NCI-H524 (cell line): ENCODE measurements around the gene MGAT3.

Experiments used
- DNase-seq, 2 experiments: peaks; one replicate each; lab custom pipeline; 2025; lab: John Stamatoyannopoulos, UW

MGAT3 gene

GRCh38 chr22:39471381-39472141 lies 14.7 kb downstream of the MGAT3 start:
- no peak for DNase-seq

DNA sequence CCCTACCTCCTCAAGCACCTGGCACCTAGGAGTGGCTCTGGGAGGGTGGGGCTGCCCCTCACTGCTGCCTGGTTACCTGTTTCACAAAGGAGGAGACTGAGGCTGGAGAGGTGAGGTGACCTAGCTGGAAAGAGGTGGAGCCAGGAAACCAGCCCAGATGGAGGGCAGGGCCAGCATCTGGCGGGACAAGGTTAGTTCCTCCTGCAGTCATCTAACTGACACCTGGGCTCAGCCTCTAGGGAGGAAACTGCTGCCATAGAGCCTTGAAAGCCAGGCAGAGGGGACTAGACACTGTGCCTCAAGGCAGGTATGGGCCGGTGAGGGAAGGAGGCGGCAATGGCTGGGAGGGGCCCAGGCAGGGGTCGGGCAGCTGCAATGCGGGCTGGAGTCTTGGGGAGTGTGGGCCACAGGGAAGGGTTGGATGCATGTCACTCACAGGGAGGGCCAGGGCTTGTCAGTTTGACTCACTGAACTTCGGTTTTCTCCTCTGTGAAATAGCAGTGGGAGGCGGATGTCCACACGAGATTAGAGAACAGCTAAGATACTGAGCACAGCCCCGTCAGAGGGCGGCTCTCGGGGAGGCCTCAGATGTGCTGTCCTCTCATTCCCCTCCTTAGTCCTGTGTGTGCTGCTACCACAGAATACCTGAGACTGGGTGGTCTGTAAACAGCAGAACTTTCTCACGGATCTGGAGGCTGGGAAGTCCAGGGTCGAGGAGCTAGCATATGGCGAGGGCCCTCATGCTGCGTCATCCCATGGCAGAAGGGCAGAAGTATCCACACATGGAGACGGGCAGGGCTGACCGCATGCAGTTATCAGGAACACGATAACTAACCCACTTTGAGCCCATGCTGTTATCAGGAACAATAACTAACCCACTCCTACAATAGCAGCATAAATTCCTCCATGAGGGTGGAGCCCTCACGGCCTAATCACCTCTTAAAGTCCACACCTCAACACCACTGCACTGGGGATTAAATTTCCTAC lies 16.1 kb downstream of the MGAT3 start:
- no peak for DNase-seq

DNA sequence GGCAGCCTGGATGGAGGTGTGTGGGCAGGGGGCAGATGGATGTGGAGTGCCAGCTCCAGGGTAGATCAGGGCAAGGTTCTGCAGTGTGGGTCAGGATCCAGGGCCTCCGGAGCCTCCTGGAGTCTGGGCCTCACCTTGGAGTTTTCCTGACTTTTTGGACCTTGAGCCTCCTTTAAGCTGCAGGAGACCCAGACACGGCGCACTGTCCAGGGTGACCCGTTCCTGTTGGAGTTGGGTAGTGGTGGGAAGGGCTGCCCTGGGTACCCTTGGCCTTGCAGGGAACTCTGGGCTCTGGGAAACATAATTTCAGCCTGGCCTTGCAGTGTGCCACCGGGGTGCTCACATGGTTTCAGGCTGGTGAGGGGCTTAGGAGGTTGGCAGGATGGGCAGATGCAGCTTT lies 17.0 kb downstream of the MGAT3 start:
- no peak for DNase-seq

GRCh38 chr22:39474351-39475111 lies 17.7 kb downstream of the MGAT3 start:
- no peak for DNase-seq

GRCh38 chr22:39475337-39475736 lies 18.5 kb downstream of the MGAT3 start:
- DNase-seq = no peak

- DNase-seq = no peak
Measured at GRCh38 chr22:39475902-39476301, 19.1 kb downstream of the MGAT3 start.

DNA sequence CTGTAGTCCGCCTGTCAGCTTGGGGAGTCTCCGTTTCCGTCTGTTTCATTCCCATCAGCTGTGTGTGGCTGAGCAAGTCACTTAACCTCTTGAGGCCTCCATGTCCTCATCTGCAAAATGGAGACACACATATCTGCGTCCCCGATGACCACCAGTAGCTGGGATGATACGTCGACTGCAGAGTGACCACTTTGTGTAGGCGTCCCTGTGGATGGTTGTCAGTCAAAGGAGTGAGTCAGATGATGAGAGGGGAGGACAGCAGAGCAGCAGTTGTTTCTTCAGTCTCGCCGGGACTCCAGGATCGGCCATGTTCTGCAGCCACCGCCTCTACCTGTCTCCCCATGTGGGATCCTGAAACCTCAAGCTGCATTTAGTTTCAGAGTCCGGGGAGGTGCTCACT lies 19.9 kb downstream of the MGAT3 start:
- DNase-seq = no peak

DNA sequence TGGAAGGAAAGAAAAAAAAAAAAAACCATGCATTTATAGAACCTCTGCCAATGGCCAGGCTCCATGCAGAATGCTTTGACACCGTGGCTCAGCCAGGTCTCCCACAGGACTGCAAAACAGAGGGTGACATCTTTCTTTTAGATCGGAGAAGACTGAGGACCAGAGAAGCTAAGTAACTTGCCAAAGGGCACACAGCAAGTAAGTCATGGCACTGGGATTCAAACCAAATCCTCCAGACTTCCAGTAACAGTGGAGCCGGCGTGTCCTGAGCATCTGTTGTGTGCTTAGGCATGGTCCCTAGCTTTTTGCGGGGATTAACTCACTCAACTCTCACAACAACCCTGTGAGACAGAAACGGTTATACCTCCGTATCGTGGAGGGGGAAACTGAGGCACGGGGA lies 20.7 kb downstream of the MGAT3 start:
- DNase-seq = no peak

DNA sequence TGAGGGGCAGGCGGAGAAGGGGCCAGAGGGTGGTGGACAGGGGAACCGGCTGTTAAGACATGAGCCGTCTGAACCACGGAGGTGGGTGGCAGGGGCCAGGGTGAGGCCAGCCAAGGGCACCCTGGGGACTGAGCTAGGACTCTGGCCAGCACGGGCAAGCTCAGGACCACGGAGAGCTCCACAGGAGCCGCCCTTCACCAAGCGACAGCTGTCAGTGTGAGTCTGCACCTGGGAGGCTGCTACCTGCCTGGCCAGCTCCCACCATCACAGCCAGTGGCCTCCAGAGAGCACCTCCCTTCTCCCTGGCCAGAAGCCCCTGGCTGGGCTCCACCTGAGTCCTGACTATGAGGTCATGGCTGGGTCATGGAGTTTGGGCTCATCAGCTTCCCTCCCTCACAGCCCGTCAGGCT lies 21.6 kb downstream of the MGAT3 start:
- DNase-seq = no peak

GRCh38 chr22:39479254-39479653 lies 22.4 kb downstream of the MGAT3 start:
- no peak for DNase-seq

GRCh38 chr22:39480557-39480956 lies 23.7 kb downstream of the MGAT3 start:
- DNase-seq = no peak

DNA sequence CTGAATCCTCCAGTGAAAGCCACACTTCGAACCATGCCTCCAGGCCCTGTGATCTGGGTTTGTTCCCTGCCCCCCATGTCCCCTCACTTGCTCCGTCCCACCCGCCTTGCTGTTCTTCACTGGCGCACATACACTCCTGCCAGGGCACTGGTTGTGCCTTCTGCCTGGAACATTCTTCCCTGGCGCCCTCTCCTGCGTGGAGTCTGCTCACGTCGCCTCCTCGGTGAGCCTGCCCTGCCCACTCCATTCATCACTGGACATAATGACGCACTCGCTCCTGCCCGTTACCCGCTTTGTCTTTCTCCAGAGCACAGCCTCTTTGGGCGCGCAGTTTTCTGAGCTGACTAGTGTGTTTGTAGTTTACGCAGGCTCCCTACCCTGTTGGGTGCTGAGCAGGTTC lies 24.2 kb downstream of the MGAT3 start:
- no peak for DNase-seq

- DNase-seq = no peak
Measured at GRCh38 chr22:39481595-39481994, 24.8 kb downstream of the MGAT3 start.

DNA sequence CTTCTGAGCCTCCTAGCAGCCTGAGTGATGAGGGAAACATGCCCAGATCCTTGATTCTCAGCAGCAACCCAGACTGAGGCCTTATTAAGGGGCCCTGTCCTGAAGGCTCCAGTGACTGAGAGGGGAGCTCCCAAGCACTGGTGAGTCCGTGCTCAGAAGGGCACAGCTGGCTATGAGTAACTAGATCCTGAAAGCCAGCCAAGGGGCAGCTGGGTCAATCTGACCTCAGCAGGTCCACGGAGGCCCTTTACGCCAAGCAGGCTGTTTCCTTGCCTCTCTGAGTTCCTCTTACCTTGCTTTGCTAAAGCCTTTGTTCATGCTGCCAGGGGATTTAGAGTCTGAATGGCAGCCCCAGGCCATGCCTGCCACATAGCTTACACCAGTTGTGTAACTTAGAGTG lies 26.0 kb downstream of the MGAT3 start:
- DNase-seq = no peak

DNA sequence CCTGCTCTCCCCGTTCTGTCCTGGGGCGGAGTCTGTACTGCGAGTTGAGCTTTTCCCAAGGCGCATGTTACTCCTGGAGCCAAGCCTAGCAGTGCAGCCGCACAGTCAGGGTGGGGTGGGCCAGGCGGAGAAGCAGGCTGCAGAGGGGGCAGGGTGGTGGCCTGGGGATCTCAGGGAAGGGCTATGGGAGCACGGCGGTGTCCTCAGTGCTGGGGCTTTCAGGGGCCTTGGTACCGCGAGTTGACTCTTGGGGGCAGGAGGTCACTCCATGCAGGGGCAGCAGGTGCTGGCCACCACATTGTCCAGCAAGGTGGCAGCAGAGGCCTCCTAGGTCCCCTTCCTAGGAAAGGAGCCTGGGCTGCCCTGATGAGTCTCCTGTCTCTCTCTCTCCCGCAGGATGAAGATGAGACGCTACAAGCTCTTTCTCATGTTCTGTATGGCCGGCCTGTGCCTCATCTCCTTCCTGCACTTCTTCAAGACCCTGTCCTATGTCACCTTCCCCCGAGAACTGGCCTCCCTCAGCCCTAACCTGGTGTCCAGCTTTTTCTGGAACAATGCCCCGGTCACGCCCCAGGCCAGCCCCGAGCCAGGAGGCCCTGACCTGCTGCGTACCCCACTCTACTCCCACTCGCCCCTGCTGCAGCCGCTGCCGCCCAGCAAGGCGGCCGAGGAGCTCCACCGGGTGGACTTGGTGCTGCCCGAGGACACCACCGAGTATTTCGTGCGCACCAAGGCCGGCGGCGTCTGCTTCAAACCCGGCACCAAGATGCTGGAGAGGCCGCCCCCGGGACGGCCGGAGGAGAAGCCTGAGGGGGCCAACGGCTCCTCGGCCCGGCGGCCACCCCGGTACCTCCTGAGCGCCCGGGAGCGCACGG lies 30.4 kb downstream of the MGAT3 start:
- DNase-seq = no peak

GRCh38 chr22:39487826-39488520 lies 31.2 kb downstream of the MGAT3 start:
- DNase-seq = no peak

DNA sequence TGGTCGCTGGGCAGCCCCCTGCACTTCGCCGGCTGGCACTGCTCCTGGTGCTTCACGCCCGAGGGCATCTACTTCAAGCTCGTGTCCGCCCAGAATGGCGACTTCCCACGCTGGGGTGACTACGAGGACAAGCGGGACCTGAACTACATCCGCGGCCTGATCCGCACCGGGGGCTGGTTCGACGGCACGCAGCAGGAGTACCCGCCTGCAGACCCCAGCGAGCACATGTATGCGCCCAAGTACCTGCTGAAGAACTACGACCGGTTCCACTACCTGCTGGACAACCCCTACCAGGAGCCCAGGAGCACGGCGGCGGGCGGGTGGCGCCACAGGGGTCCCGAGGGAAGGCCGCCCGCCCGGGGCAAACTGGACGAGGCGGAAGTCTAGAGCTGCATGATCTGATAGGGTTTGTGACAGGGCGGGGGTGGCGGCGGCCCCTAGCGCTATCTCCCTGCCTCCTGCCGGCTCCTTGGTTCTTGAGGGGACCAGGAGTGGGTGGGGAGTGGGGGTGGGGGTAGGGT lies 31.8 kb downstream of the MGAT3 start:
- DNase-seq = no peak

- DNase-seq = no peak
Measured at GRCh38 chr22:39489094-39490068, 32.6 kb downstream of the MGAT3 start.

DNA sequence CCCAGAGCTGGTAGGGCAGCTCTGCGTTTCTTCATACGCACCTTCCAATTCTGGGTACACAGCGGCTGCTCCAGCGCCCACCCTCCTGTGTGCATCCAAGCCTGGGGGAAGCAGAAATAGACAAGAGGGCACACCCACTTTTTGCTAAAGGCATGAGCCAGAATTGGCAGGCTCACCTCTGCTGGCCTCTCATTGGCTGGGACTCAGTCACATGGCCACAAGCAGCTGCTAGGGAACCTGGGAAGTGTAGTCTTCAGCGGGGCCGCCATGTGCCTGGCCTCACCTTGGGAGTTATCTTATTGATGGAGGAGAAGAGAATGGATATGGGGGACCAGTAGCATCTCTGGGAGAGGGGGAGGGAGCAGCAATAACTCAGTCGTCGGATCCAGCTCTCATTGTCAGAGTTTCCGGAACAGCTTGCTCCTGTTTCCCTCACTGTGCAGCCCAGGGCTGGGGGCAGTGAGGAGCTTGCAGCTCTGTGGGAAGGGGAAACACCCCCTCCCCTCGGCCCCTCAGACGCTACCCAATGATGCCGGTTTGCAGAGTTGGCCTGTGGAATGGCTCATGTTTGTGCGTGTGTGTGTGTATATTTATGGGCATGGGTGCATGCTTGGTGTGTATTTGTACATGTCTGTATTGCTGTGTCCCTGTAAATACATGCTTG lies 33.5 kb downstream of the MGAT3 start:
- DNase-seq = peak; percentile 84 to 89
